H1 (cell line): ENCODE measurements around the gene TOR4A. TPM values are rescaled to one million over a fixed set of nuclear protein-coding genes. Genes with fewer than 3 reads are reported as not detected.

Source experiments
- GTF2F1 ChIP-seq: IDR thresholded peaks from 2 replicates; pipeline ENCODE4 v1.6.1; 2012; ENCODE audit warnings: low read depth, low read length, improper control_type of control experiment, borderline replicate concordance
- SIN3A ChIP-seq, 2 experiments: IDR thresholded peaks in 1 of 2; conservative IDR thresholded peaks in 1 of 2; 2 replicates each; pipeline ENCODE4 v1.6.1; 2011 to 2012; ENCODE audit warnings: low read length in 2 of 2, improper control_type of control experiment in 1 of 2, low read depth in 1 of 2, mild to moderate bottlenecking in 1 of 2
- TBP ChIP-seq: IDR thresholded peaks from 2 replicates; pipeline ENCODE4 v1.6.1; 2011; ENCODE audit warnings: low read depth, low read length, improper control_type of control experiment
- TEAD4 ChIP-seq: IDR thresholded peaks from 2 replicates; pipeline ENCODE4 v1.6.1; 2012; ENCODE audit warnings: low read depth, low read length, inconsistent platforms, mixed read lengths
- polyA plus RNA-seq, 7 experiments: library from polyadenylated mRNA; depleted of rRNA in 3 of 7; stranded (reverse) in 5 of 7; unstranded in 2 of 7; fragments of >200 nt in 5 of 7; fragments of 200-250 nt in 2 of 7; gene quantifications; 1 replicate in 5 of 7; 2 replicates in 1 of 7; 4 replicates in 1 of 7; pipeline versions ENCODE4 v1.2.1 to v1.2.3, GENCODE V29; 2011 to 2013; ENCODE audit warnings: missing spikeins in 2 of 7, mixed read lengths in 2 of 7
- total RNA-seq: library from RNA; stranded (reverse); fragmentation: NEBNext Ultra II Directional; extraction: Animal tissue kit (Norgen Biotek cat#: 25700); gene quantifications from 2 replicates; pipeline ENCODE4 v1.2.1, GENCODE V29; 2021
- TF ChIP-seq, protein P1 (sequence below): IDR thresholded peaks from 2 replicates; pipeline ENCODE4 v1.6.1; 2011; ENCODE audit warnings: low read length, improper control_type of control experiment
- TF ChIP-seq, protein P2 (sequence below), 3 experiments: IDR thresholded peaks; 1 replicate in 2 of 3; 2 replicates in 1 of 3; pipeline versions ENCODE4 v1.5.1 to v1.6.1; 2011; ENCODE audit warnings: low read length in 3 of 3, mild to moderate bottlenecking in 3 of 3, inconsistent platforms in 2 of 3, low read depth in 1 of 3, moderate library complexity in 1 of 3; ENCODE audit not compliant: insufficient read depth in 1 of 3; ENCODE audit errors: control extremely low read depth in 1 of 3

Gene TOR4A
- total and polyA plus RNA-seq, 2 of the 8 experiments (the other 6 are each of a cell fraction or from before 2014, with no cell fraction given) = 8.4 to 9.3 TPM

DNA sequence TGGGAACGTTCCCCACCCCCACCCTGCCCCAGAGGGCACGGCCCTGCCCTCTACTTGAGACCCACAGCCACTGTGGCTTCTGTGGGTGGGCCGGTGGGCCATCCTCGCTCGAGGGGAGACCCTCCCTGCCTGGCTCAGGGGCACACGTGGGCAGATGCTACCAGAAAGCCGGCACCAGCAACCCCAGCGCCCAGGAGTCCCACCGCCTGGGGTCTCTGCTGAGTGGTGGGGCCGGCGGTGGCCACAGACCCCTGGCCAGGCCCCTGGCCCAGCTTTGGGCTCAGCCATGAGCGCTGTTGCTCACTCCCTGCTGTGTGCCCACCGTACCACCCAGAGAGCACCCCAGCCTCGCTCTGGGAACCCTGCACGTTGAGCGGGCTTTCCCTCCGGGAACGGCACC, 41.1 kb downstream of the TOR4A start (continued):
- TF ChIP-seq TBP = no peak
- TF ChIP-seq, protein P1, sequence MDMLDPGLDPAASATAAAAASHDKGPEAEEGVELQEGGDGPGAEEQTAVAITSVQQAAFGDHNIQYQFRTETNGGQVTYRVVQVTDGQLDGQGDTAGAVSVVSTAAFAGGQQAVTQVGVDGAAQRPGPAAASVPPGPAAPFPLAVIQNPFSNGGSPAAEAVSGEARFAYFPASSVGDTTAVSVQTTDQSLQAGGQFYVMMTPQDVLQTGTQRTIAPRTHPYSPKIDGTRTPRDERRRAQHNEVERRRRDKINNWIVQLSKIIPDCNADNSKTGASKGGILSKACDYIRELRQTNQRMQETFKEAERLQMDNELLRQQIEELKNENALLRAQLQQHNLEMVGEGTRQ = no peak
- TF ChIP-seq TEAD4 = no peak
- TF ChIP-seq, protein P2, sequence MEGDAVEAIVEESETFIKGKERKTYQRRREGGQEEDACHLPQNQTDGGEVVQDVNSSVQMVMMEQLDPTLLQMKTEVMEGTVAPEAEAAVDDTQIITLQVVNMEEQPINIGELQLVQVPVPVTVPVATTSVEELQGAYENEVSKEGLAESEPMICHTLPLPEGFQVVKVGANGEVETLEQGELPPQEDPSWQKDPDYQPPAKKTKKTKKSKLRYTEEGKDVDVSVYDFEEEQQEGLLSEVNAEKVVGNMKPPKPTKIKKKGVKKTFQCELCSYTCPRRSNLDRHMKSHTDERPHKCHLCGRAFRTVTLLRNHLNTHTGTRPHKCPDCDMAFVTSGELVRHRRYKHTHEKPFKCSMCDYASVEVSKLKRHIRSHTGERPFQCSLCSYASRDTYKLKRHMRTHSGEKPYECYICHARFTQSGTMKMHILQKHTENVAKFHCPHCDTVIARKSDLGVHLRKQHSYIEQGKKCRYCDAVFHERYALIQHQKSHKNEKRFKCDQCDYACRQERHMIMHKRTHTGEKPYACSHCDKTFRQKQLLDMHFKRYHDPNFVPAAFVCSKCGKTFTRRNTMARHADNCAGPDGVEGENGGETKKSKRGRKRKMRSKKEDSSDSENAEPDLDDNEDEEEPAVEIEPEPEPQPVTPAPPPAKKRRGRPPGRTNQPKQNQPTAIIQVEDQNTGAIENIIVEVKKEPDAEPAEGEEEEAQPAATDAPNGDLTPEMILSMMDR (IDR thresholded peaks at IDR 0.05; ENCODE audit: control extremely low read depth in 1 of 3, insufficient read depth in 1 of 3, low read depth in 1 of 3, low read length in 3 of 3) = no peak
- TF ChIP-seq SIN3A (conservative IDR thresholded peaks at IDR 0.05 in 1 of 2, IDR thresholded peaks at IDR 0.05 in 1 of 2; ENCODE audit: low read depth in 1 of 2, low read length in 2 of 2) = no peak
- TF ChIP-seq GTF2F1 = no peak
